Heart right ventricle (tissue), 16 donors: Measurements from ENCODE around the gene GNAT1. TPM values are rescaled to one million over a fixed set of nuclear protein-coding genes. Genes with fewer than 3 reads are reported as not detected.

ENCODE experiments used
- ATAC-seq, 8 donors: fragments of 200-7000 bp; cut with Tn5 transposase; one replicate each; pipeline ENCODE4 v1.9.1; 2020; ENCODE audit warnings: mild to moderate bottlenecking in 8 of 8, moderate library complexity in 8 of 8, moderate number of reproducible peaks in 1 of 8
- DNase-seq, 2 donors: peaks; one replicate each; pipeline ENCODE4 v3.0.0-alpha.2; 2020
- H3K27ac ChIP-seq, 10 donors: fragments of 200-600 bp; sonication (generic) in 2 of 10; one replicate each; pipeline versions ENCODE4 v1.5.0 to v1.8.0; 2020 to 2022; ENCODE audit warnings: mild to moderate bottlenecking in 3 of 10
- H3K27me3 ChIP-seq, 7 donors: fragments of 200-600 bp; one replicate each; pipeline ENCODE4 v1.8.0; 2021 to 2022; ENCODE audit warnings: mild to moderate bottlenecking in 2 of 7
- H3K36me3 ChIP-seq, 9 donors: fragments of 200-600 bp; sonication (generic) in 1 of 9; one replicate each; pipeline versions ENCODE4 v1.5.0 to v1.8.0; 2020 to 2022; ENCODE audit warnings: mild to moderate bottlenecking in 2 of 9
- H3K4me1 ChIP-seq, 9 donors: fragments of 200-600 bp; sonication (generic) in 1 of 9; one replicate each; pipeline versions ENCODE4 v1.5.0 to v1.8.0; 2020 to 2022; ENCODE audit warnings: mild to moderate bottlenecking in 4 of 9
- H3K4me3 ChIP-seq, 10 donors: fragments of 200-600 bp; sonication (generic) in 2 of 10; one replicate each; pipeline versions ENCODE4 v1.5.0 to v1.8.0; 2020 to 2022; ENCODE audit warnings: mild to moderate bottlenecking in 7 of 10, moderate library complexity in 2 of 10
- H3K9me3 ChIP-seq, 11 donors: fragments of 200-600 bp in 10 of 11; sonication (generic) in 2 of 11; one replicate each; pipeline versions ENCODE4 v1.5.0 to v1.8.0; 2013 to 2022; ENCODE audit warnings: mild to moderate bottlenecking in 2 of 11, control low read depth in 1 of 11, moderate library complexity in 1 of 11
- CTCF ChIP-seq, 9 donors: fragments of 200-600 bp; sonication (generic) in 2 of 9; IDR thresholded peaks; one replicate each; pipeline versions ENCODE4 v1.5.0 to v1.8.0; 2021 to 2022; ENCODE audit warnings: antibody characterized with exemption in 9 of 9, mild to moderate bottlenecking in 5 of 9, moderate library complexity in 1 of 9
- WGBS, 2 donors: extraction: QIAGEN DNeasy Blood & Tissue Kit; methylation state at CpG; one replicate each; pipeline ENCODE4 v1.1.7; 2013; ENCODE audit warnings: inconsistent platforms in 1 of 2; 5-methylcytosine and 5-hydroxymethylcytosine counted together
- intact Hi-C, 10 donors: fragments of 100-400 bp; cut with DNase I; formaldehyde crosslinking; loops; one replicate each; pipeline versions ENCODE4 v1.11.1 to v1.14.2; 2022
- polyA plus RNA-seq, 2 donors: library from polyadenylated mRNA; stranded (reverse); fragments of 200-250 nt; gene quantifications; one replicate each; pipeline ENCODE4 v1.2.3, GENCODE V29; 2013
- total RNA-seq, 10 donors: library from RNA; stranded (reverse); fragmentation: NEBNext Ultra II Directional in 3 of 10; extraction: Animal tissue kit (Norgen Biotek cat#: 25700) in 3 of 10; gene quantifications; one replicate each; pipeline versions ENCODE4 v1.2.1 to v1.2.4, GENCODE V29; 2021 to 2023
- donor health status: Arrhythmogenic right ventricular cardiomyopathy.
- donor health status: ischemic (EF 13 %, LVEDD 7.1; RV severe dilation, severe dysfunction).
- donor health status: healthy with polysubstance abuse.
- donor health status: DM: no; HTN: yes; CAD: no.
- donor health status: DM: no; HTN: no; CAD: no.
- donor health status: ischemic (EF 25% LVEDD 6.9; RV normal size, moderate dysfunction).
- donor health status: ischemic (EF 25% LVEDD 5.7; RV mildly dilated, moderate dysfunction).
- donor health status: healthy.
- donor health status: DM: yes; HTN: yes; CAD: no.
- donor health status: Ischemic cardiomyopathy.
- donor health status: ischemic (EF 35%, LVEDD 5.7; RV mildly dilated, moderate dysfunction).
- donor health status: nonischemic (EF 11% LVEDD 7.7; RV severe dilation, severe dysfunction).
- donor health status: DM: yes; HTN: yes; CAD: no.
- donor health status: PGD.
- donor health status: ischemic (EF 29% LVEDD 5.4; RV normal size, mild dysfunction).
- donor health status: nonischemic (EF 23%, LVEDD 6.1; RV moderate dilation, normal function).

The GNAT1 gene
- total and polyA plus RNA-seq, 12 donors = not detected

- Histone ChIP-seq H3K27ac (no peak overlapping the region), H3K27me3 (peaks cover 0 to 7% (median 0%) of the 10 kb centered on the region in 7 donors), H3K4me3 (no peak overlapping the region), H3K9me3 (no peaks in the 10 kb centered on the region), H3K4me1 (peaks cover 0 to 5% (median 0%) of the 10 kb centered on the region in 9 donors), H3K36me3 (no peaks in the 10 kb centered on the region)
- ATAC-seq (no peak), DNase-seq (no peak)
- intact Hi-C loops = no loop called here
- TF ChIP-seq CTCF (IDR thresholded peaks at IDR 0.05) = no peak
- 86 to 95% methylated on average over 2 of the region's 2 CpGs for WGBS, 2 donors
Observed at GRCh38 chr3:50211930-50212329, 20.5 kb downstream of the GNAT1 start.

- WGBS, 2 donors = 93 to 94% methylated on average over 4 of the region's 4 CpGs
- DNase-seq = no peak
- Histone ChIP-seq H3K27ac (no peak overlapping the region), H3K9me3 (no peaks in the 10 kb centered on the region), H3K27me3 (peaks cover 0 to 1% (median 0%) of the 10 kb centered on the region in 7 donors), H3K4me1 (peaks cover 0 to 5% (median 0%) of the 10 kb centered on the region in 9 donors), H3K4me3 (no peak overlapping the region), H3K36me3 (no peaks in the 10 kb centered on the region)
- TF ChIP-seq CTCF (IDR thresholded peaks at IDR 0.05) = no peak
- ATAC-seq = no peak
- intact Hi-C loops = no loop called here
Observed at GRCh38 chr3:50212502-50212901, 21.1 kb downstream of the GNAT1 start.

- Histone ChIP-seq H3K9me3 (no peaks in the 10 kb centered on the region), H3K27ac (no peak overlapping the region), H3K4me3 (no peak overlapping the region), H3K4me1 (peaks cover 0 to 5% (median 0%) of the 10 kb centered on the region in 9 donors), H3K27me3 (no peaks in the 10 kb centered on the region), H3K36me3 (no peaks in the 10 kb centered on the region)
- DNase-seq (no peak), ATAC-seq (peak in 1 of 8 donors; percentile 7)
- 93 to 100% methylated on average over 3 of the region's 3 CpGs for WGBS, 2 donors
- no peak for TF ChIP-seq CTCF (IDR thresholded peaks at IDR 0.05)
- intact Hi-C loops = no loop called here
Observed at GRCh38 chr3:50212971-50213370, 21.6 kb downstream of the GNAT1 start.

- TF ChIP-seq CTCF (IDR thresholded peaks at IDR 0.05) = no peak
- H3K27me3 ChIP-seq = no peaks in the 10 kb centered on the region
- ATAC-seq (peak in 3 of 8 donors; percentile 6 to 46 (median 25)), DNase-seq (no peak)
- intact Hi-C loops = no loop called here
- no peak overlapping the region for H3K27ac ChIP-seq
- no peaks in the 10 kb centered on the region for H3K9me3 ChIP-seq
- H3K36me3 ChIP-seq = peaks cover 0 to 3% (median 0%) of the 10 kb centered on the region in 9 donors
- 72 to 84% methylated on average over 12 of the region's 12 CpGs for WGBS, 2 donors
- H3K4me3 ChIP-seq = no peak overlapping the region
- H3K4me1 ChIP-seq = peaks cover 0 to 5% (median 0%) of the 10 kb centered on the region in 9 donors
Observed at GRCh38 chr3:50213373-50213772, 22.0 kb downstream of the GNAT1 start.
